GM21737 (cell line): ENCODE data around the gene HLA-DOA.

Source experiments
- ATAC-seq: cut with Tn5 transposase; IDR thresholded peaks from one replicate; pipeline ENCODE4 v1.9.1; 2021; ENCODE audit warnings: mild to moderate bottlenecking, moderate library complexity; ENCODE audit not compliant: unreplicated experiment

The HLA-DOA gene

GRCh38 chr6:32968093-32968866, 41.1 kb downstream of the HLA-DOA start, which contains the start of gene BRD2:
Gene BRD2 (plus strand): TSS chr6:32968594. CDS start chr6:32972899, 4,305 bp downstream.
- ATAC-seq = peak; percentile 37

- ATAC-seq = no peak
These were observed 42.0 kb downstream of the HLA-DOA start for GRCh38 chr6:32967151-32968091.

GRCh38 chr6:32964776-32965175, 44.6 kb downstream of the HLA-DOA start:
- ATAC-seq = no peak

GRCh38 chr6:32963866-32964265, 45.5 kb downstream of the HLA-DOA start:
- no peak for ATAC-seq

- no peak for ATAC-seq
These were observed 47.1 kb downstream of the HLA-DOA start for GRCh38 chr6:32962213-32962826.

- ATAC-seq = no peak
These were observed 48.8 kb downstream of the HLA-DOA start for GRCh38 chr6:32960563-32960962.

GRCh38 chr6:32956176-32956575, 53.2 kb downstream of the HLA-DOA start:
- no peak for ATAC-seq

GRCh38 chr6:32954986-32955802, 54.2 kb downstream of the HLA-DOA start:
- no peak for ATAC-seq

- ATAC-seq = no peak
These were observed 55.1 kb downstream of the HLA-DOA start for GRCh38 chr6:32954267-32954666.
